ENCODE results near the gene SNRNP48.

DNA sequence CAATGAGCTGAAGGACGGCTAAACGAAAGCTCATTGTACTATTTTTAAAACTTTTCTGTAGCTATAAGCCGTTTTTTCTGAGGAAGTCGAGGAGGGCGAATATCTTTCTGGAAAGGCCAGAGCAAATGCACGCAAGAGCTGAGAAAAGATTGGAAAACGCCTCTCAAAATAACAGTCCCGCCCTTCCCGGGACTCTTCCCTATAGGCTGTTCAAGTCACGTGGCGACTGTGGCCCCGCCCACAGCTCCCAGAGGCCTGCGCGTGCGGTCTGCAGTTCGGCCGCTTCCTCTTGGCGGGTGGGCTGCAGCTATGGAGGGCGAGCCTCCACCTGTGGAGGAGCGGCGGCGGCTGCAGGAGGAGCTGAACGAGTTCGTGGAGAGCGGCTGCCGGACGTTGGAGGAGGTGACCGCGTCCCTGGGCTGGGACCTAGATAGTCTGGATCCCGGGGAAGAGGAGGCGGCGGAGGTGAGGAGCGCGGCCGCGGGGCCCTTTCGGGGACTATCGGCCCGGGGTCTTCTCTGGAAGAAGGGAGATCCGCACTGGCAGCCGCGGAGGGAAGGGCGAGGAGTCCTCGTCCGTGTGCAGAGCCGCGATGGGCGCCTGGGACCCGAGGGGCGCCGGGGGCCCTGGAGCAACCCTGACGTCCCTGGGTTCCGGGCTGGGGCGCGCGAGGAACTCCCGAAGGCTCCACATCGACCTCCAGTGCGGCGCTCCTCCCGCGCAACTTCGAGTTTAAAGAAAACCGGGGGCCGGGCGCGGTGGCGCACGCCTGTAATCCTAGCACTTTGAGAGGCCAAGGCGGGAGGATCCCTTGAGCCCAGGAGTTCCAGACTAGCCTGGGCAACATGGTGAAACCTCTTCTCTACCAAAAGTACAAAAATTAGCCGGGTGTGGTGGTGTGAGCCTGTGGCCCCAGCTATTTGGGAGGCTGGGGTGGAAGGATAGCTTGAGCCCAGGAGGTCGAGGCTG is at the start of gene SNRNP48:
- TF ChIP-seq EZH2phosphoT487 (IDR thresholded peaks at IDR 0.05; ENCODE audit: insufficient read depth, low read depth) (no peak), EZH2 (IDR thresholded peaks at IDR 0.05; ENCODE audit: insufficient read depth, poor library complexity, severe bottlenecking) (no peak)
